Spleen (tissue), 7 donors: Measurements from ENCODE around the gene DNAI7.

Source experiments
- POLR2A ChIP-seq, 3 donors: fragments of 450-650 bp; IDR thresholded peaks; one replicate each; pipeline ENCODE4 v1.5.1; 2017; ENCODE audit warnings: antibody characterized with exemption in 3 of 3, mild to moderate bottlenecking in 1 of 3
- POLR2AphosphoS5 ChIP-seq, 3 donors: sonication (generic); formaldehyde crosslinking; IDR thresholded peaks; one replicate each; pipeline ENCODE4 v1.5.1; 2017; ENCODE audit warnings: antibody characterized with exemption in 3 of 3
- TF ChIP-seq, protein P1 (sequence below), 11 experiments: fragments of 200-600 bp in 7 of 11; fragments of 450-650 bp in 4 of 11; sonication (generic) in 4 of 11; IDR thresholded peaks in 8 of 11; conservative IDR thresholded peaks in 3 of 11; 1 replicate in 7 of 11; 2 replicates in 4 of 11; pipeline versions ENCODE4 v1.4.0 to v1.8.0; 2016 to 2021; ENCODE audit warnings: antibody characterized with exemption in 11 of 11, inconsistent platforms in 4 of 11, mild to moderate bottlenecking in 1 of 11
- donor health status: DM: no; HTN: no; CAD: no; lungs with moderate emphysema.
- donor health status: DM: no; HTN: no; CAD: no.
- donor health status: DM: no; HTN: no; CAD: no.

DNA sequence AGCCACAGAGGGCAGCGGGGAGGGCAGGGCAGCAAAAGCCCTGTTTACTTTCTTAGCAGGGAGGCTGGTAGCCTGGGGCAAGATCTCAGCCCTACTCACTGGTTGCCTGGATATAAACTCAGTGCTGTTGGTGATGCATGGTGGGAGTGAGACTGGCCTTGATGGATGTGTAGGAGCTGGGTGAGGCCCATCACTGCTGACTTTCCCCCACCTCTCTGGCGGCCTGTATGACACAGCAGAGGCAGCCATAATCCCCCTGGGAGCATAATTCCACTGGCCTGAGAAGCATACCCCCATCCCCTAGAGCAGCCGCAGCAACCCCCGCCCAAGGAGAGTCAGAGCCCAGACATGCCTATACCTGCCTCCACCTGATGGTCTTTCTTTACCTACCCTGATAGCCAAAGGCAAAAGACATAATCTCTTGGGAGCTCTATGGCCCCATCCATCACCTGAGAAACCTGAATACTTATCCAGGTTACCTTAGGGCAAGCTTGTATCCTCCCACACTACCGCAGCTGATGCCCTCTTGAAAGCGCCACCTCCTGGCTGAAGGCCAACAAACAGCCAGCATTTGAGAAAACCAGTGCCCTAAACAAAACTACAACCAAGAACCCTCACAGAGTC, 59.3 kb downstream of the DNAI7 start:
- TF ChIP-seq, protein P1, sequence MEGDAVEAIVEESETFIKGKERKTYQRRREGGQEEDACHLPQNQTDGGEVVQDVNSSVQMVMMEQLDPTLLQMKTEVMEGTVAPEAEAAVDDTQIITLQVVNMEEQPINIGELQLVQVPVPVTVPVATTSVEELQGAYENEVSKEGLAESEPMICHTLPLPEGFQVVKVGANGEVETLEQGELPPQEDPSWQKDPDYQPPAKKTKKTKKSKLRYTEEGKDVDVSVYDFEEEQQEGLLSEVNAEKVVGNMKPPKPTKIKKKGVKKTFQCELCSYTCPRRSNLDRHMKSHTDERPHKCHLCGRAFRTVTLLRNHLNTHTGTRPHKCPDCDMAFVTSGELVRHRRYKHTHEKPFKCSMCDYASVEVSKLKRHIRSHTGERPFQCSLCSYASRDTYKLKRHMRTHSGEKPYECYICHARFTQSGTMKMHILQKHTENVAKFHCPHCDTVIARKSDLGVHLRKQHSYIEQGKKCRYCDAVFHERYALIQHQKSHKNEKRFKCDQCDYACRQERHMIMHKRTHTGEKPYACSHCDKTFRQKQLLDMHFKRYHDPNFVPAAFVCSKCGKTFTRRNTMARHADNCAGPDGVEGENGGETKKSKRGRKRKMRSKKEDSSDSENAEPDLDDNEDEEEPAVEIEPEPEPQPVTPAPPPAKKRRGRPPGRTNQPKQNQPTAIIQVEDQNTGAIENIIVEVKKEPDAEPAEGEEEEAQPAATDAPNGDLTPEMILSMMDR (IDR thresholded peaks at IDR 0.05 in 8 of 11, conservative IDR thresholded peaks at IDR 0.05 in 3 of 11): no peak
- TF ChIP-seq POLR2A (IDR thresholded peaks at IDR 0.05) (no peak), POLR2AphosphoS5 (IDR thresholded peaks at IDR 0.05) (no peak)
